Measurements from ENCODE around the gene BNIP2. TPM values are rescaled to one million over a fixed set of nuclear protein-coding genes. Genes with fewer than 3 reads are reported as not detected.

Gene BNIP2, protein sequence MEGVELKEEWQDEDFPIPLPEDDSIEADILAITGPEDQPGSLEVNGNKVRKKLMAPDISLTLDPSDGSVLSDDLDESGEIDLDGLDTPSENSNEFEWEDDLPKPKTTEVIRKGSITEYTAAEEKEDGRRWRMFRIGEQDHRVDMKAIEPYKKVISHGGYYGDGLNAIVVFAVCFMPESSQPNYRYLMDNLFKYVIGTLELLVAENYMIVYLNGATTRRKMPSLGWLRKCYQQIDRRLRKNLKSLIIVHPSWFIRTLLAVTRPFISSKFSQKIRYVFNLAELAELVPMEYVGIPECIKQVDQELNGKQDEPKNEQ
- 124 and 138 TPM in 2 replicates for total RNA-seq

DNA sequence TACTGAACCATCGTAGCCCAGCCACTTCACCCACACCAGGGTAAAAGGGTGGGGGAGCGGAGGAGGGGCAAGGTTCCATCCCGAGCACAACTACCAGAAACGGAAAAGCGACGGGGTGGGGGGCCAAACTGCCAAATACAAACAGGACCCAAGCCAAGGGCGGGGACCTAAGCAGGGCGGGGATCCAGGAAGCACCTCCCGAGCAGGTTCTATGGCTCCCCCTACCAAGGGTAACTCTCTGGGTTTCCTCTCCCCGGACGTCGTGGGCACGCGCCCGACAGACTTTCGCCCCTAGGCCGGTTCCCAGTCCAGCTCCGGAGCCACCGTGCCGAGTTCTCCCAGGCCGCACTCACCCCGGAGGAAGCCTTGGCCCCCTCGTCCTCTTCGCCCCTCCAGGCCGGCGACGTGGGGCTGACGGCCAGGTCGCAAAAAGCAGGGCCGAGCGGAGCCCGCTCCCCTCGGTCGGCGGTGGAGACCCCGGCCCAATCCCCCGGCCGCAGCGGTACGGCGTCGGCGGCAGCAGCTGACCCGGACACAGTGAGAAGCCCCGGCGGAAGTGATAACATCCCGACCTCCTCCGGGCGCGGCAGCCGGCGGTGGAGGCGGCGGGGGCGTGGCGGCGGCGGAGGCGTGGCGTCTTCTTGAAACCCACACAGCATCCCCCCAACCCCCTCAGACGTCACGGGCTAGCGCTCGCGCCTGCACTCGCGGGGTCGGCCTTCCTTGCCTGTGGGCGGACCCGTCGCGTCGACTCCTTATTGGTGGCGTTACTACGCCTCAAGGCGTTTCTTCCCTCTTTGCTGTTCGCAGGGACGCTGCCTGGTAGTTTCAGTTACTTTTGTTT is at the start of gene BNIP2:
TSS of gene BNIP2 (minus strand) at position 539 of the 844 bp plus-strand sequence. CDS start 6,863 bp downstream, outside the sequence.

GRCh38 chr15:59656897-59657634 is 32.1 kb downstream of the BNIP2 start, which contains the start of gene GTF2A2:
Gene GTF2A2 (minus strand): TSS chr15:59657515. CDS start chr15:59652277, 5,238 bp downstream.

DNA sequence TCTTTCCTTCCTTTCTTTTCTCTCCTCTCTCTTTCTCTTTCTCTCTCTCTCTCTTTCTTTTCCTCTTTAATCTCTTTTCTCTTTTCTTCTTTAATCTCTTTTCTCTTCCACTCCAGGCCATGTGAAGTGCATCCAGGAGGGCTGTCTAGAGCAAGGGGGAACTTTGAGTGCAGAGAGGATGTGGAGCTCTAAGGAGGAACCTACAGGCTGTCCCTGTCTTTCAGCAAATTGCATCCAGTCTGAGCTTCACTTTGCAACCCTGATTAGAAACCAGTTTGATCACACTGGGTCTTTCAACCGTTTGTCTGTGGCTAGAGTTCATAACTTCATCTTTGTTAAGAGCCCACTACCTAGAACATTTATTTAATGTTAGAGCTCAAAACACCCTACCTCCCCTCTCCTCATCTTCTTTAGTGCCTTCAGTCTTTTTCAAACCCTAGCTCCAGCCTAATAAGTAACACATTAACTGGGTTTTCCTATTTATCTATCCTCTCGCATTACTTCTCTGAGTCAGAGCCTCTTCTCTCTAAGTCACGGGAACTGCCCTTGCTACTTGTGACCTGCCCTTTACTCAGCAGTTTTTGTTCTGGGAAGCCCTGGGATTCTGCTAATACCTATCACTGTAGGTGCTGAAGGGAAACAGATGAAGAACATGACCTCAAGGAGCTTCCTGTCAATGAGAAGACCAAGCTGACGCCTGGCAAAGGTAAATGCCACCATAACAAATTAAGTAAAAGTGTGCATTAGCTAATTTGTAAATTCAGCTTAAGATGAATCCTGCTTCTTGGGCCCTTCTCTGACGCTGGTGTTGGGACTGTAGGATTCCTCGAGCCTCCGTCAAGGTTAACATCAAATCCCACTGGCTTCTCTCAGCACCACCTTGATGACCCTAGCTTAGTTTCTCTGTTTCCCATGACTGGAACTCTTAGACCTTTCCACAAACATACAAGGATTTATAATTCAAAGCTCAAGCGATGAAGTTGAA is 77.6 kb downstream of the BNIP2 start, which contains the start of gene GCNT3:
TSS of gene GCNT3 (plus strand) at position 508 of the 985 bp plus-strand sequence. CDS start 6,456 bp downstream, outside the sequence.

Other genes starting within 250 kb of the BNIP2 start
- gene GCNT3, start 77.5 kb downstream of the BNIP2 start, total RNA-seq = not detected in 2 replicates
- 18.0 and 23.5 TPM in 2 replicates for gene GTF2A2, start 31.8 kb downstream of the BNIP2 start, total RNA-seq

Measured in hair follicle dermal papilla cell (primary cell).